RPMI8226 (cell line): ENCODE results near the gene PRELID1.
A peak's percentile ranks its signal among the peaks of the same experiment; 100 is the strongest.
"Not testable (repeated sequence)": the region's sequence is repeated elsewhere in the genome, so short reads cannot be mapped to it uniquely, and the experiment has no call there.

ENCODE experiments used
- DNase-seq: peaks from one replicate; pipeline ENCODE4 v3.0.0-alpha.2; 2015

PRELID1 gene

GRCh38 chr5:177336603-177337494, 33.2 kb downstream of the PRELID1 start:
- DNase-seq: no peak

GRCh38 chr5:177338251-177339106, 34.9 kb downstream of the PRELID1 start:
- DNase-seq: no peak

- DNase-seq: no peak
Observed at GRCh38 chr5:177339107-177339638, 35.6 kb downstream of the PRELID1 start.

- DNase-seq: not testable (repeated sequence)
Observed at GRCh38 chr5:177343000-177343399, 39.4 kb downstream of the PRELID1 start.

- no peak for DNase-seq
Observed at GRCh38 chr5:177343777-177344176, 40.2 kb downstream of the PRELID1 start.

GRCh38 chr5:177344891-177345290, 41.3 kb downstream of the PRELID1 start:
- DNase-seq: no peak

GRCh38 chr5:177346820-177347219, 43.2 kb downstream of the PRELID1 start:
- DNase-seq: no peak

- no peak for DNase-seq
Observed at GRCh38 chr5:177347699-177348098, 44.1 kb downstream of the PRELID1 start.

- no peak for DNase-seq
Observed at GRCh38 chr5:177349362-177349647, 45.7 kb downstream of the PRELID1 start.

- DNase-seq: no peak
Observed at GRCh38 chr5:177349762-177350161, 46.2 kb downstream of the PRELID1 start.

- no peak for DNase-seq
Observed at GRCh38 chr5:177350776-177351391, 47.3 kb downstream of the PRELID1 start.

- peak; percentile 95 for DNase-seq
Observed at GRCh38 chr5:177351392-177352329, 48.1 kb downstream of the PRELID1 start, which contains the start of gene LMAN2. Gene LMAN2 (minus strand): TSS chr5:177351668. CDS start chr5:177351647, 21 bp downstream.

GRCh38 chr5:177353093-177353492, 49.5 kb downstream of the PRELID1 start:
- DNase-seq: no peak

- DNase-seq: no peak
Observed at GRCh38 chr5:177354256-177354655, 50.7 kb downstream of the PRELID1 start.

- DNase-seq: no peak
Observed at GRCh38 chr5:177354711-177355110, 51.1 kb downstream of the PRELID1 start.

- no peak for DNase-seq
Observed at GRCh38 chr5:177355162-177355867, 51.7 kb downstream of the PRELID1 start.

GRCh38 chr5:177355868-177356168, 52.2 kb downstream of the PRELID1 start:
- no peak for DNase-seq
